Stomach (tissue), 4 donors: Measurements from ENCODE around the gene ARL13B.

Experiments
- EP300 ChIP-seq: sonication (generic); formaldehyde crosslinking; IDR thresholded peaks from one replicate; pipeline ENCODE4 v1.6.1; 2017; ENCODE audit warnings: antibody characterized with exemption
- POLR2A ChIP-seq, 4 donors: fragments of 450-650 bp; IDR thresholded peaks; one replicate each; pipeline ENCODE4 v1.6.1; 2016; ENCODE audit warnings: antibody characterized with exemption in 4 of 4, control low read depth in 2 of 4, mild to moderate bottlenecking in 1 of 4, moderate library complexity in 1 of 4
- POLR2AphosphoS5 ChIP-seq, 3 donors: sonication (generic); formaldehyde crosslinking; IDR thresholded peaks; one replicate each; pipeline ENCODE4 v1.6.1; 2016; ENCODE audit warnings: antibody characterized with exemption in 3 of 3
- TF ChIP-seq, protein P1 (sequence below), 7 experiments: fragments of 450-650 bp in 4 of 7; fragments of 200-600 bp in 3 of 7; sonication (generic) in 3 of 7; IDR thresholded peaks; one replicate each; pipeline ENCODE4 v1.5.1; 2016 to 2019; ENCODE audit warnings: antibody characterized with exemption in 7 of 7, control low read depth in 2 of 7, mild to moderate bottlenecking in 1 of 7

DNA sequence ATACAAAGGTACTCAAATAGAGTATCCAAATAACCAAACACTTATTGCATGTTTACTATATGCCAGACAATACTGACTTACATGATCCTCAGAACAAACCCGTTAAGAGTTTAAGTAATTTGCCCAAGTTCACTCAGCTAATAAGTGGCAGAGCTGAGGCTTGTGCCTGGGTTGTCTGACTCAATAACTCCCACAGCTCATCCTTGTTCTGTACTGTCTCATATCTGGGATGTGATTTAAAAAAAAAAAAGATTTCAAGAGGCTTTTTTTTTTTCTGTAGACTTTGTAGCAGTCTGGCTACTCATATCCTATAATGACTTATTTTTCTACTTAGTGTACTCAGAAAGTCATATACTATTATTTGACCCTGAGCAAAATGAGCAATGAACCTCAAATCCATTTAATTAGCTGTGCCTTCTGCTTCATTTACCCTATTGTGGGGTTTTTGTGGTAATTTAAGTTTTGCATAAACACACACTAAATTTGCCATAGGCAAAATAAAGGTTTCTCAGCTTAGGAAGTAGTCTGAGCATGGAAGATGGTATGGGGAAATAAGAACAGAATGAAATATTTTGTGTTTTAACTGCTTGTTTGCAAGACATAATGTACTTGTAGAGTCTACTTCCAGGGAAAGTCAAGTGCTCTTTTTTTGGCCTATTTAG, 86.0 kb downstream of the ARL13B start:
- TF ChIP-seq POLR2A (IDR thresholded peaks at IDR 0.05) (no peak), EP300 (no peak), POLR2AphosphoS5 (IDR thresholded peaks at IDR 0.05) (no peak)
- TF ChIP-seq, protein P1, sequence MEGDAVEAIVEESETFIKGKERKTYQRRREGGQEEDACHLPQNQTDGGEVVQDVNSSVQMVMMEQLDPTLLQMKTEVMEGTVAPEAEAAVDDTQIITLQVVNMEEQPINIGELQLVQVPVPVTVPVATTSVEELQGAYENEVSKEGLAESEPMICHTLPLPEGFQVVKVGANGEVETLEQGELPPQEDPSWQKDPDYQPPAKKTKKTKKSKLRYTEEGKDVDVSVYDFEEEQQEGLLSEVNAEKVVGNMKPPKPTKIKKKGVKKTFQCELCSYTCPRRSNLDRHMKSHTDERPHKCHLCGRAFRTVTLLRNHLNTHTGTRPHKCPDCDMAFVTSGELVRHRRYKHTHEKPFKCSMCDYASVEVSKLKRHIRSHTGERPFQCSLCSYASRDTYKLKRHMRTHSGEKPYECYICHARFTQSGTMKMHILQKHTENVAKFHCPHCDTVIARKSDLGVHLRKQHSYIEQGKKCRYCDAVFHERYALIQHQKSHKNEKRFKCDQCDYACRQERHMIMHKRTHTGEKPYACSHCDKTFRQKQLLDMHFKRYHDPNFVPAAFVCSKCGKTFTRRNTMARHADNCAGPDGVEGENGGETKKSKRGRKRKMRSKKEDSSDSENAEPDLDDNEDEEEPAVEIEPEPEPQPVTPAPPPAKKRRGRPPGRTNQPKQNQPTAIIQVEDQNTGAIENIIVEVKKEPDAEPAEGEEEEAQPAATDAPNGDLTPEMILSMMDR (IDR thresholded peaks at IDR 0.05): no peak
